Stimulated activated CD8-positive, alpha-beta memory T cell treated with anti-CD3 and anti-CD28 coated beads, Interleukin-2, amount 100 ng/mL, for 1 hour (primary cell): ENCODE results near the gene MAST4.

Experiments
- DNase-seq, 2 donors: peaks; one replicate each; pipeline ENCODE4 v3.0.0-alpha.2; 2020; ENCODE audit warnings: low read depth in 2 of 2

Gene MAST4

DNA sequence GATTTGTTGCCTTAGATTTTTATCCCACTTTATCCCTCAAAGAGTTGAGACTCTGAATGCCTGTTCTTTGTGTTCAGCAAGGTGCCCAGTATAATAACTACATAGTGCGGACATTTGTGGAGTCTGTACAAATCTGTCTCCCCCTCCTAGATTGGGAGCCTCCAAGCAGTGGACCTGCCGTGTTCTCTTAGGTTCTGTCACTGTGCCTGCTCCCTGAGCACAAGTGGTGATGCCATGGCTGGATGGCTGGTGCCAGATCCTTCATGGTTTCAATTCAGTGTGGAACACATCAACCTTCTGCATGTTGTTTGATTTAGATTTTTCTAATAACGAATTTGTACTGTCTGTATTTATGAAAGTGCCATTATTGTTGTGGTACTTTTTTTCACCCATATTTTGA, 307.5 kb downstream of the MAST4 start:
- no peak for DNase-seq

DNA sequence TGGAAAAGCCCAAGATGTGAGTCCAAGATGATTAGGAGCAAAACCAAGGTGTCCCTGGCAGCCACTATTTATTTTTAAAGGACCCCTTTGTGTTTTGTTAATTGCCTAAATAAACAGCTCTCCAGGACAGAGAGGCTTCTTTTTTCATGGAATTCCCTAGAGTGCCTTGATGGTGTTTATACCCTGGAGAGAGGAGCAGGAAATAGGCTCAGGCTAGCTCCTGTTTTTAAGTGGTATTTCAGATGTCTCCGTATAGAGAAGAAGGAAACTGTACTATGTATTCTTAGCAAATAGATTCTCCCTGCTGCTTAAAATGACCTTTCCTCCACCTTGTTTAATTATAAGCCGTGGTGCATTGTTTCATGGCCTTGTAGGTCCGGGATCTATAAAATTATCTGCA, 308.0 kb downstream of the MAST4 start:
- no peak for DNase-seq

DNA sequence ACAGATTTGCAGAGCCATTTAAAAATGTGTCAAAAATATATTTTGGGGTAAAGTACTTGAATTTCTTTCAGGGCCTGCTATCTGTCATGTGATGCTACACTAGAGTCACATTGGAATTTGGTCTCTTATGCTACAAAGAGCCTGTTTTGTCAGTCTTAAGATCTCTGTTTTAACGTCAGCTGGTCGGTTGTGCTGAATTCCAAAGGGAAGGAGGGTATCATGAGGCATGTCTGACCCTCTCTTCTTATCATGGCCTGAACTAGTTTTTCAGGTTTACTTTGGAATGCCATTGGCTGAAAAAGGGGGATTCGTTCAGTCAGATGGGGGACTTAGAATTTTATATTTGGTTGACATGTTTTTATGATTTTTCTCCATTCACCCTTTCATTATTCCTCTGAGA, 309.8 kb downstream of the MAST4 start:
- no peak for DNase-seq

DNA sequence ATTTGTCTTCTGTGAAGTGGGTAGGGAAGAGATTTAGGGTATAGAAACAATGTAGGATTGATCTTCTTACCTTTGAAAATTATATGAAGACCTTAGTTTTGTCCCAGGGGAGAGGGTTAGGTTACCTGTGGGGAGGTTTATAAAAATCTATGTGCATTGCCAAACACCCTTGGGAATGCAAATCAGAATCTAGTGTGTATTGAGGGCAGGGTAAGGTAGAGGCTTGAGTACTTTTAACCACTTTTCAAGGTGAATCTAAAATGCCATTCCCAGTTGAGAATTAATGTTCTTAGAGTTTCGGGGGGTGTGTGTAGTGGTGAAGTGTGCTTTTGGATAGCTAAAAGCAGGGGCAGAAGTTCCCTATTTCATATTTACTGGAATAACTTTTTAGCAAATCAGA, 312.0 kb downstream of the MAST4 start:
- no peak for DNase-seq

DNA sequence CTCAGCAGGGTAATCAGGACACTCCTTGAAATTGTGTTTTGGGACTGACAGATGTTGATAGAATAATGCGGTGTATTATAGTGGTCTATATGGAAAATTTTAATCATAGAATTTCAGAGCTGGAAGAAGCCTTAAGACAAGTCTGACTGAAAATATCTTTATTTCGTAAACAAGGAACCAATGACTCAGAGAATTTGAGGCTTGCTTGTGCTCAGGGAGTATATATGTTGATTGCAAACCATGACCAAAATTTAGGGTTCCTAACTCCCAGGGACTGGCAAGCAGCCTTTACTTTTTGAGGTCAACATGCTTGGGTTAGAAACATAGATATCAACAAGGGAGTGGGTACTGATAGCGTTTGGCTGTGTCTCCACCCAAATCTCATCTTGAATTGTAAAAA, 313.2 kb downstream of the MAST4 start:
- DNase-seq = no peak

DNA sequence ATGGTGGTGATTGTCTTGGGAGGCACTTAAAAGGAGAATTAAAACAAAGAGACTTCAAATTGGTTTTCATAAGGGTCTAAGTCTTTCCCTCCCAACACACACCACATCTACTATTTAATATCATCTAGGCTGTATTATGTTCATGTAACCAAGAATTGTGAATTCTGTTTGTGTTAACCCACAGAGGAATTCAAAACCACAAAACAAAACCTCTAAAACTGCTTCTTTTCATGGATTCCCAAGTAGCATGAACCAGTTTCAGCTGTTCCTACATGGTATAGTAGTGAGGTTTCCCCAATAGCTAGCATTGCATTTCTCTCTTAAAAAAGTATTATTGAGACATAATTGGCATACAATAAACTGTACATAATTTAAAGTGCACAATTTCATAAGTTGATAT, 316.6 kb downstream of the MAST4 start:
- DNase-seq = no peak

DNA sequence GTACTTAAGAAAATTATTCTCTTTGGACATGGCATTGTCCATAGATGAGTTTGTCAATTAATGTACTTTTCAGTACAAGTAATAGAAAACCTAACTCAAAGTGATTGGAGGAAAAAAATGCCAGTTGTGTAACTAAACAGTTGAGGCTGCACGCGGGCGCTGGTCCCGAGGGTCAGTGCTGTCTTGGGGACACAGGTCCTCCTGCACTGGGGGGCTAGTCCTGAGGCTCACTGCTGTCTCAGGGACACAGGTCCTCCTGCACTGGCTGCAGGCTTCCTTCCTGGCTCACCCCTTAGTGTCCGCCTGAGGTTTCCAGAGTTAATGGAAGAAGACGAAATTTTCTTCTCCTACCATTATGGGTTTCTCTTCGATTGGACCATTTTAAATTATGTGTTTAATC, 319.3 kb downstream of the MAST4 start:
- DNase-seq = no peak

DNA sequence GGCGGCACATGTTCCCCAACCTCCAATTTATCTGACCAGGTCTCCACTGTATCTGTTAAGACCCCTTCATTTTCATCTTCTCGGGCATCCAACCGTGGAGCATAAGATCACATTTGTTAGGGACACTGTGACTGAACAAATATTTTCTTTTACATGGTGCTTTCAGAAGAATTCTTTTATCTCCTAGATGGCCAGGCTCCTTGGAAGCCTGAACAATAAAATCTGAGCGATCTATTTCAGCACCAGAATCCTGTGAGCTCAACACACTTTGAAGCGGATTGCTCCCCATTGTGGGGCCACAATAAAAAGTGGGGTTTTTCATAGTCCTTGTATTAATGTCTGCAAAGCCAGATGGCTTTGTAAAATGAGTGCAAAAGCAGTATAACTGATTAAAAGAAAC, 326.7 kb downstream of the MAST4 start:
- no peak for DNase-seq

DNA sequence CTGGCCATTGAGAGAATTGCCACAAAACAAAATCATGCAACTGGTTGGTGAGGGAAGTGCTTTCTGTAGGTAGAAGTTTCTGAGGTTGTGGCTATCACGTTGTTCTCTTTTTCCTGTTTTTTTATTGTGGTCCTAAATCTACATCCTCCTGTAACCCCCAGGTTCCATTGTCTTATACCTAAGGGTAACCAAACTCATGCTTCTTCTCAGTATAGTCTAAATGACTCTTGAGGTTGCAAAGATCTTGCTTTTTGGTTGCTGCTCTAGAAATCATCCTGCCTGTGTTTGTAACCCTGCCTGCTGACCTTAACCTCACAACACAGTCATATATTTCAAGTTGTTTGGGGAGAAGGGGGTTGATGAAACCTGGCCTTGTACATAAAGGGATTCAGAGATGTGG, 327.3 kb downstream of the MAST4 start:
- no peak for DNase-seq

DNA sequence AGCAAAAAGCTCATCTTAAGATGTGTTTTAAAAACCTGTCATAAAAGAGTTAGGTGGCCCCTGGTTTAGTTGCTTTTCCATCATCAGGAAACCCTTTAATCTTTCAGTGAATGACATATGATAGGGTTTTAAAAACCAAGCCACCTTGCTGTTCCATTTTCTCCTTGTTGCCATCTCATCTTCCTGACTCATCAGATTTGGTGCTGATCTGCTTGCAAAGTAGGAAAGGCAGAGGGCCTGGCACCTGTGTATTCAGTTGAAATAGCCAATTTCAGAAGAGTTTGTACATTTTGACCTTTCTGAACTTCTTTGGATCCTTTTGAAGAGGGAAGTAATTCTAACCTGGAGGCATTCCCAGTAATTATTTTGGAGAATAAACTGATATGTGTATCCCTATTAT, 327.7 kb downstream of the MAST4 start:
- DNase-seq = no peak

DNA sequence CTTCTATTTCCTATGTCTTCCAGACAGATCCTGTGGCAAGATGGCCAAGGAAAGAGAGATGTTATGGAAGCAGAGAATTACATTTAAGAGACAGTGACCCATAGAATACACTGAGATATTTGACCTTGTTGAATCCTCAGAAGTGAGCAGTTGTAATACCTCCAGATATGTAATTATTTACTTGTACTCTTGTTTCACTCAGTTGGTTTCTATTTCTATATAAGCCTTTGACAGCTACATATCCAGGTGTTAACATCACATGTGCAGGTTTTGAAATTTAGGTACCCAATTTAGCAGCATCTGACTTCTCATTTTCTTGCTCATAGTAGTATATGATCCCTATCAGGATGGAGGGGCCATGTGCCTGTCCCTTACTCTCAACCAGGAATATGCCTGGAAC, 330.9 kb downstream of the MAST4 start:
- DNase-seq = no peak

DNA sequence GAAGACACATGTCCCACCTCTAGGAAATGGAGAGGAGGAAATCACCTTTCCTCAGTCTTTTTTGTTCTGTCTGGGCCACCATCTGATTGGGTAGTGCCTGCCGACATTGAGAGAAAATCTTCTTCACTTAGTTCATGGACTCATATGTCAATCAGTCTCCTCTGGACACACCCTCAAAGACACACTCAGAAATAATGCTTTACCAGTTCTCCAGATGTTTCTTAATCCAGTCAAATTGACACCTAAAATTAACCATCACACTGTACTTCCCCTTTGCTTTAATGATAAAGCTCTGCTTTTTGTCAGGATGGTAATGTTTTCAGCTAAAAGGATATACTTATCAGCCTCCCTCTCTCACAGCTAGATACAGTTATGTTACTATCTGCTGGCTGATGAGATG, 333.1 kb downstream of the MAST4 start:
- no peak for DNase-seq

DNA sequence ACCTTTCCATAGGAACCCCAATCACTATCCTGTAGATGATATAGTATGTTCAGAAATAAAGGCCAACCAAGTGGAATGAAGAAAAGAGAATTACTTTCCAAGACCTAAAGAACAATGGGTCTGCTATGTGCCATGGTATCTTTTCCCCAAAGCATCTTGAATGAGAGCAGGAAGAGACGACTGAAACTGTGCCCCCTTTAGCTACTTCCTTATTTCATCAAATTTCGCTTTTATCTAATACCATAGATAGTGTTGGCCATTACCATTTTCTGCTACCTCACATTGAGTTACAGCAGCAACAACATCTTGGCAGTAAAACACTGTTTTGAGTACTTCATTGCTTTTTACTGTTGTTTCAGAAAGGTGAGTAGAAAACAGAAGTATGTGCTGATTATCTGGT, 333.8 kb downstream of the MAST4 start:
- DNase-seq = no peak

DNA sequence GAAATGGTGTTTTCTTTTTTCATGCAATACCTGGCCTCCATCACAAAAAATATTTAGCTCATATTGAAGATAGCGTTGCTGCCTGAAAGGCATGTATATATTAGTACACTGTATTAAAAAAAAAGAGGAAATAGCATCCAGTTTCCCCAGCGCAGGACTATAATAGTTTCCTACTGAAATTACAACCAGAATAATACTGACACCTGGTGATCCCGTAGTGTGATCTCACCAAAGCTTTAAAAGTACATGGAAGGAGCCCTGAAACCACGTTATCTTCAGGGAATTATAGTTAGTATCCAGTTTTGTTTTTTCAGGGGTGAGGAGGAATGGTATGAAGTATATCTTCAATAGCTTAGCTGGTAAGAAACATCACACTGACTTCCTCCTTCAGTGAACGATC, 335.5 kb downstream of the MAST4 start:
- no peak for DNase-seq

DNA sequence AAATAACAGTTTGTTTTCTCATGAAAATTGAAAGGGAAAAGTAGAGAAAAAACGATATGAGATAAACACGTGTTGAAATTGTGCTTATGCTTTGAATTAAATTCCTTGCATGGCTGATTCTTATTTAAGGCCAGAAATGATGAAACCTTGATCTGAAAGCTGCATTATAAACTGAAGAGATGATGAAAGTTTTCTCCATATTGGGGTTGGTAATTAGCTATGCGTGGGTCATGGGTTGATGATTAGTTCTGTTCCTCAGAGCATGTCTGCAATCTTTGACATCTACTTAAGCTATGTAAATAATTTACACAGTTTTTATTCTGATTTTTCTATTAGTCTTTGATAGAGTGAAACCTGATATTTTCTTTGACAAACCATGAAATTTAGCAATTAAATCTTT, 336.3 kb downstream of the MAST4 start:
- no peak for DNase-seq

DNA sequence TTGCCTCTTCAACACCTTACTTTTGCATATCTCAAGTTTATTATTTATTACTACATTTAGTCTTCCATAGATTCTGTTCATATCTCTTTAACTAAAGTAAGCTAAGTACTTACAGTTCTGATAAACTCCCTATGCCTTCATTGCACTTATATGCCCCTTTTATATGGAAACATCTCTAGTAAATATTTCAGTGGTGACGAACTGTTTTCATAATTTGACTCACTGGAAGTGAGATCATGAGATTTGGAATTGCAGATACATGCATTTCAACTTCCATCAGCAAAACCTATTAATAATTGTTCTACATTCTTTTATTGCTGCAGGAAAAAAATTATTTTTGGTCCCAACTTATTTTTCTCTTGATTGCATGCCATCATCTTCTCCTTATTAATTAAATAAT, 336.9 kb downstream of the MAST4 start:
- no peak for DNase-seq

DNA sequence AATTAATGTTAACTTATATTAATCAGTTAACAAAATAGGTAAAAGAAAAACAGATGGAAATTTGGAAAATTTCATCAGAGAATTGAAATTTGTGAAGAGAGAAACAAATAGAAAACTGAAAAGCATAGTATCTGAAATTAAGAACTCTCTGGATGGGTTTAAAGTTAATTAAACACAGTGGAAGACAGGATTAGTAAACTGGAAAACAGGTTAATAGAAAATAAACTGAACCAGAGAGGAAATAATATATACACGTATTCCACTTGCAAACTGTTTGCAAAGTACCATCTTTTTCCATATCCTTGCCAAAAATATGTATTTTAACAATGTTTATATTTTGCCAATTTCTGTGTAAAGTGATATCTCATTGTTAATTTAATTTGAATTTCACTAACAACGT, 342.9 kb downstream of the MAST4 start:
- no peak for DNase-seq

DNA sequence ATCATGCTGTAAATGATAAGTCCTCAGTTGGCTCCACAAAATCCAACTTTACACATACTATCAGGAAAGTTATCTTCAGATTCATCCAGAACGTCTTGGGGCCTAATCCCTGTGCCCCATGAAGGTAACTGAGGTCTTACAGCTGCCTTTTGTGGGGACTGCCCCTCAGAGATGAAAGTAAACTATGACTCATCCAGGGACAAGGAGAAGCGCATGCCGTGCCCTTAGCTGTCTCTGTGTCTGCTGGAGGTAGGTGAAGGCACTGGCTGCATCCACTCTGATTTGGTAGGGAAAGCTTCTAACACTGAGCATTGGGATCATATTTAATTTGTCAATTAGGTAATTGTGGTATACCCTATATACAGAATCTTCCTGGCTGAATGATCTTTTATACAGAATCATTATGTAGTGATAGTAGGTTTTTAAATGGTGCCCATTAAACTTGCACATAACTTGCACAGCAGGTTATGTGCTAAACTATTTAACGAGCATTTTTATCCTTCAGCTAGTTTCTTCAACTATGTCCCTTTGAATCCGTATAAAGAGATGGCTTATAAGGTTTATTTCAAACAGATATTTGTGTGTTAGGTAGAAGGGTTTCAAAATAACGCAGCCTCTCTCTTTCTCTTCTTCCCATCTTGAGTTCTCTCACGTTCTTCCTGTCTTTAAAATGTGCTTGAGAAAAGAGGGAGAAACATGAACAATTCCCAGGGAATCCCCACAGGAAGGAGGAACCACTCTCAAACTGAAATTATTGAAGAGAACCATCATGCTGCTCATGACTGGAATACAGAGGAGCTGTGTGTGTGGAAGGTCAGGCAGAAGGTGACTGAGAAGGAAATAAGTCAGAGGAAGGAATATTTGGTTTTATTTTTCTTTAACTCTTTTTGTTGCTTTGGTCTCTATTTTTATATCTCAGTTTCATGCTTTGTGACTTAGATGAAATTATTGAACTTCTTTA, 349.5 kb downstream of the MAST4 start:
- no peak for DNase-seq

DNA sequence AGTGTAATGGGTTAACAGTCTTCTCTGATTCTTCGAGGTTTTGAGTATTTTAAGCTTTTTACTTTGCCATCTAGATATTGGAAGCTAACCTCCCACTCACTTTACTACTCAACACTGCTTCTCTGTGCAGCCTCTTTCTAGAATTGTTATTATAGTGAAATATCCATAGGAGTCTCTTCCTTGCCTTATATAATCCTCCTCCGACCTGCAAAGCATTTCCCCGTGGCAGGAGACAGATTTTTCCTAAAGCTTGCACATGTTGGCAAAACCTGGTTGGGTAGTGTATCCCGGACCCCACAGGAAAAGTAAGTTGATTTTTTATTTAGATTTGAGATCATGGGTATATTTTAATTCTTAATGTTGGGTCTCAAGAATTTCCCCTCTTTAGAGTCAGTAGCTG, 351.3 kb downstream of the MAST4 start:
- DNase-seq = no peak

DNA sequence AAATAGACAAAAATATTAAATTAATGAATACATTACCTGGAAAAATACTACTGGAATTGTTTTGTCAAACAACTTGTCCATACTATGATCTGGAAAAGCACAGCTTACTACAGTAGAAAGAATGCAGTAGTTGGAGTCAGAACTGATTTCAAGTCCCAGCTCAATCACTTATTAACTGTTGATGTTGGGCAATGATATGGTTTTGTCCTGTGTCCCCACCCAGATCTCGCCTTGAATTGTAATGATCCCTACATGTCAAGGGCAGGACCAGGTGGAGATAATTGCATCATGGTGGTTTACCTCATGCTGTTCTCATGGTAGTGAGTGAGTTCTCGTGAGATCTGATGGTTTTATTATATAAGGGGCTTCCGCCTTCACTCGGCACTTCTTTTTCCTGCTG, 352.9 kb downstream of the MAST4 start:
- no peak for DNase-seq

DNA sequence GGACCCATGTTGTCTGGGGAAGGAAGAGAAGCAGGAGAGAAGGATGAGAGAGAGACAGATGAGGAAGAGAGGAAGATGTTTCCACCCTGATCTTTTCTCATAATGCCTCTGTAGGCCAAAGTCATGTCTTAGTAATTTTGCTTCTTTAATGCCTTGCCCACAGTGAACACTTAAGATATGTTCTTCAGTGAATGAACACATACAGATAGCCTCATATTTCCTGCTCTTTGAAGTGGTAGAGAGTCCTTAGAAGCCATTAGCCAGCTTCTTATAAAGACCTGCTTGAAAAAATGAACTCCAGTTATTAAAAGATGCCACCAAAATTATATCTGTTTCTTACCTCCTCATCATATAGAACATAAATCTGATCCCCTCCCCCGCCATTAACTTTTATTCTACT, 356.0 kb downstream of the MAST4 start:
- no peak for DNase-seq

DNA sequence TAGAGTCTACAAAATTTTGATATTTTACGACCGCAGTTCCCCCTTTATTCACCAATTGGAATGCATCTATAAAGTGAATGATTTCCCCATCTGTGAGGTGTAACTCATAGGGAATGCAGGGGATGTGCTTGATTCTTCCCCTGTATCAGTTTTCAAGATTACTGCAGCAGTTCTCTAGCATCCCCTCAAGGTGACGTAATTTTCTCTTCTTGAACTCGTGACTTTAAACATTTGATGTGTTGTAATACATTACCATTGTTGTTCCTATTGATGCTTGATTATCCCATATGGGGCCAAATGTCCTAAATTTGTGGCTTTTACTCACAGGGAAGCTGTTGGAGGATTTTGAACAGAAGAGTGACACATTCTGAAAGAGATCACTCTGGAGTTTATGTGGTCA, 360.2 kb downstream of the MAST4 start:
- no peak for DNase-seq

DNA sequence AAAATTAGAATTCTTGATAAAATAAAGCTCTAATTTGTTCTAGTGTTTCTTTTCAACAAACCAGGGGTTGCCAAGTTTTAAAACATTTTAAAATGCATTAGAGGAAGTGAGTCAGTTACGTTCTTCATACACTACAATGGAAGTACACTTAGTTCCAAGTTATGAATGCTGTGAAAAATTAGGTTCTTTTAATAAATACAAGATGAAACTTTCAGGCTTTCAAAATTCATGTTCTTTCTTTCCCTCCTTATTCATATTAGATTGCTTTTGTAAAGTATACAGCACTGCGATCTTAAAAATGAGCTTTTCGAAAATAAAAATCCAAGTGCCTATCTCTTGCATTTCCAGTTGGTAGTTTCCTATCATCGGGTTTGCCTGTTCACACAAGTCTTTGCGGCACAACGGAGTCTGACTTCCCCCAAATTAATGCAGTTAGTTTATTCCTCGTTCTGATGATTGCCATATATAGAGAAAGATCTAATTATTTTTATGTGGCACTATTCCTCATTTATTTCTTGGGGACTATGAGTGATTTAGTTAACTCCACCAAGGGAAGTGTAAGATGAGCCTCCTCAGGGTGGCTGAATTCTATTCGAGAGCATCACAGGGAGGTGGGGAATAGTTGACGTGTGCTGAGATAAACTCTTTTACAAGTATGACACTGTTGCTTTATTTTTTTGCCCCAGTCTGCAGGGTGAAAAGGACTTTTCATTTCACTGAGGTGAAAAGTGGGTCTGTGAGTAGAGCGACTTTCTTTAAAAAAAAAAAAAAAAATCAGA, 362.2 kb downstream of the MAST4 start:
- DNase-seq = no peak
